ENCODE results near the gene RTL1. TPM values are rescaled to one million over a fixed set of nuclear protein-coding genes. Genes with fewer than 3 reads are reported as not detected.

Gene RTL1
- total RNA-seq, 4 donors from 2014 or later = not detected

DNA sequence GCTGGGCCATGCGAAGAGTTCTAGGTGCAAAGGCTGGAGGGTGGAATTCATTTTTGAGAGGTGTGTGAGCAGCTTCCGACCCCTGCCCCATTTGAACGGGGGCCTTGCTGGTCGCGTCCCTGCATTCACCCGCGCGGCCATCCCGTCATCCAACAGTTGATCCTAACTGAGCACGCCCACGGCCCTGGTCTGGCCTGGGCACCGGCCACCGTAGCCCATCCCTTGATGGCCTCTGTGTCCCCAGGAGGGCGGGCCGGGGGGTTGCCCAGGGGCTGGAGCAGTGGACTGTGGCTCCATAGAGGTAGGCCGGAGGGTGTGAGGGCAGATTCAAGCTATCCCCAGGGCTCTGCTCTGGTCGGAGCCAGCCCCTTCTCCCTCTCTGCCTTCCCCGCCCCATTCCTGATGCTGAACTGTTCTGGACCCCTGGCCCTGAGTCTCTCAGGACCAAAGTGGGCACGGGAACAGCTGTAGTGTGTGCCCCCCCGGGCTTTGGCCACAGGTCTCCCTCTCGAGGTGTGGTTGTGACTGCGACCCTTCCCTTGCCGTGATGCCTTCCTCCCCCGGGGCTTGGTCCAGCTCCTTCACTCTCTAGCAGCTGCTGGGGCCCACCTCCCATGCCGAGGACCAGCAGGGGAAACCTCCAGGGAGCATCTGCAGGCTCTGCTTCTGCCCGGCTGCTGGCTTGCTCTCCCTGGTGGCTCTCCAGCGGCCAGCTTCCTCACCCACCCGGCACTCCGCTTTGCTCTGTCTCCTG lies 68.6 kb downstream of the RTL1 start:
- intact Hi-C loops (cut with DNase I) = no loop called here
- H3K27me3 ChIP-seq = peaks cover 0 to 16% (median 0%) of the 10 kb centered on the region in 4 donors
- 87% methylated on average over 20 of the region's 29 CpGs for WGBS
- H3K27ac ChIP-seq (replicated peaks in 1 of 4) = no peak overlapping the region
- H3K4me1 ChIP-seq = peaks cover 0 to 7% (median 2%) of the 10 kb centered on the region in 4 donors
- no peaks in the 10 kb centered on the region for H3K9me3 ChIP-seq
- H3K36me3 ChIP-seq = no peaks in the 10 kb centered on the region
- no peak overlapping the region for H3K4me3 ChIP-seq
- DNase-seq (ENCODE audit: extremely low spot score) = no peak
- TF ChIP-seq POLR2AphosphoS5 (IDR thresholded peaks at IDR 0.05) (no peak), EP300 (IDR thresholded peaks at IDR 0.05) (no peak)

DNA sequence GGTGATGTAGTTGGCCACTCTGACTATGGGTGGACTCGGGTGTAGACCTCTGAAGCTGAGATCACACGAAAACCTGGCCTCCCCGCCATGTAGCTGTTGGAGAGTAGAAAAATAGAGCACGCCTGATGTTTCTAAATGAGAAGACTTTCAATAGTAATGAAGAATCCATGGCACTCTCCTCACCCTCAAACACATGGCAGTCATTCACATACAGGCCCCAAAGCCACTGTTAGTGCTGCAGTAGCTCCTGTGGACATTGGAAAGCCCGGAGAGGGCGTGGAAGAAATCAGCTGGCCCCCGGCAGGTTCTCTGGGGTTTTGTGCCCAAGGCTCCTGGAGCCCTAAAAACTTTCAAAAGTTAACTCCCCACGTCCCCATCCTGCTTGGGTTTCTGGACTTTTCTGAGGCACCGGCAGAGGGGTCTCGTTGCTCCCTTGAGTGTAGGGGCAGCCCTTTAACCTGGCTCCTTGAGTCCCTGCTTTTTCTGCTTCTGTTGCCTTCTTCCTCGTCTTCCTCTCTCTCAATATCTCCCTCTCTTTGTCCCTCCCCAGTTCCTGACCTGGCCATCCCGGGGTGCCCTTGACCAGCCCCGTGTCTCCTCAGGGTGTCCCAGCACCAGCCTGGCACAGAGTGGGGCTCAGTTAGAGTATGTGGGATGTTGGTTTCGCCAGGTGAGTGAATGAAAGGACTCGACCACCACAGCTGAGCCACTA lies 69.3 kb downstream of the RTL1 start:
- Histone ChIP-seq H3K4me1 (peaks cover 0 to 7% (median under 1%) of the 10 kb centered on the region in 4 donors), H3K27ac (replicated peaks in 1 of 4) (no peak overlapping the region), H3K9me3 (no peaks in the 10 kb centered on the region), H3K27me3 (peaks cover 0 to 19% (median 0%) of the 10 kb centered on the region in 4 donors), H3K4me3 (no peak overlapping the region), H3K36me3 (no peaks in the 10 kb centered on the region)
- intact Hi-C loops (cut with DNase I) = no loop called here
- TF ChIP-seq EP300 (IDR thresholded peaks at IDR 0.05) (no peak), POLR2A (IDR thresholded peaks at IDR 0.05; ENCODE audit: low read depth) (no peak), POLR2AphosphoS5 (IDR thresholded peaks at IDR 0.05) (no peak)
- 90% methylated on average over 15 of the region's 15 CpGs for WGBS
- no peak for DNase-seq (ENCODE audit: extremely low spot score)

DNA sequence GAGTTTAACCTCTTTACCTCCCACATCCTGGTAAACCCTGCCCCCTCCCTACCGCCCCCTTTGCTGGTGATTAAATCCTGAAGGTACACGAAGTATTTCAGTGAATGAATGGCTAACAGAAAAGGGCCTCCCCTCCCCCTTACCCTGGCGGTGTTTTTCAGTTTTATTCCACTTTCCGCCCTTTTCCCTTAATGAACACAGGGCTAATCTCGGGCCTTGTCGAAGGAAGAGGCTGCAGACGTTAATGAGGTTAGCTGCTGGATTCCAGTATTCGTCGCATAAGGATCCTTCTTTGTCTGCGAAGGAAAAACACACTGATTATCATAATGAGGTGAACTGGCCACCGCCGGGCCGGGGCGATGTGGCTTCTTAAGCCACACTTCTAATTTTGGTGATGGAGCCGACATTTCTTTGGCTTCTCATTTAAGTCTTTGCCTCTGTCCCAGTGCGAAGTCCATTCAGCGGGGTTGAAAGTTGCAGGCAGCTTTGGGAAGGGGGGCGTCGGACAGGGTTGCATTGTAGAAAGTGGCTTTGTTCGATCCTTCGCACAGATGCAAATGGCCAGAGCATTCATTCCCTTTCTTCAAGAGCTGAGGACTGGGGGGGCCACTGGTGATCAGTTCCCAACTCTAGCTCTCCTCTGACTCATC lies 71.1 kb downstream of the RTL1 start:
- H3K27ac ChIP-seq (replicated peaks in 1 of 4) = no peak overlapping the region
- intact Hi-C loops (cut with DNase I) = no loop called here
- WGBS = 84% methylated on average over 21 of the region's 21 CpGs

DNA sequence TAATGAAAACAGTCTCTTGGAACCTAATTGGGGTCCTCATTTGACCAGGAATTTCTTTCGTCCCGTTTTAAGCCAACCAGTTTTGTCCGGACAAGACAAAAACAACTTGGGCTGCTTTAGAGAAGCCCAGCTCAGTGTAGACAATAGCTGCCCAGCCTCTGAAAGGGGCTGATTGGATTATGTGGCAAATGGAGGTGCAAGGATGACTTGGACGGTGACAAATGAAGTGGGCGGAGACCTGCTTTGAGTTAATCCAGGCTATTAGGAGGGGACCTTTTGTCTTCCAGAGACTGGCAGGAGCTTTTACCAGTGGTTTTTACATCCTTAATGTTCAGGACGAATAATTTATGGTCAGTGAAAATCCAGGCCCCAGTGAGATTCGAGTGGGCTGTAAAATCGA lies 72.8 kb downstream of the RTL1 start:
- TF ChIP-seq, protein P1, sequence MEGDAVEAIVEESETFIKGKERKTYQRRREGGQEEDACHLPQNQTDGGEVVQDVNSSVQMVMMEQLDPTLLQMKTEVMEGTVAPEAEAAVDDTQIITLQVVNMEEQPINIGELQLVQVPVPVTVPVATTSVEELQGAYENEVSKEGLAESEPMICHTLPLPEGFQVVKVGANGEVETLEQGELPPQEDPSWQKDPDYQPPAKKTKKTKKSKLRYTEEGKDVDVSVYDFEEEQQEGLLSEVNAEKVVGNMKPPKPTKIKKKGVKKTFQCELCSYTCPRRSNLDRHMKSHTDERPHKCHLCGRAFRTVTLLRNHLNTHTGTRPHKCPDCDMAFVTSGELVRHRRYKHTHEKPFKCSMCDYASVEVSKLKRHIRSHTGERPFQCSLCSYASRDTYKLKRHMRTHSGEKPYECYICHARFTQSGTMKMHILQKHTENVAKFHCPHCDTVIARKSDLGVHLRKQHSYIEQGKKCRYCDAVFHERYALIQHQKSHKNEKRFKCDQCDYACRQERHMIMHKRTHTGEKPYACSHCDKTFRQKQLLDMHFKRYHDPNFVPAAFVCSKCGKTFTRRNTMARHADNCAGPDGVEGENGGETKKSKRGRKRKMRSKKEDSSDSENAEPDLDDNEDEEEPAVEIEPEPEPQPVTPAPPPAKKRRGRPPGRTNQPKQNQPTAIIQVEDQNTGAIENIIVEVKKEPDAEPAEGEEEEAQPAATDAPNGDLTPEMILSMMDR (IDR thresholded peaks at IDR 0.05) = no peak
- TF ChIP-seq EP300 (IDR thresholded peaks at IDR 0.05) = no peak
- no peak for TF ChIP-seq POLR2A (IDR thresholded peaks at IDR 0.05; ENCODE audit: low read depth)
- no peak for TF ChIP-seq POLR2AphosphoS5 (IDR thresholded peaks at IDR 0.05)
- intact Hi-C loops (cut with DNase I) = no loop called here
- WGBS = 87% methylated on average over 8 of the region's 8 CpGs
- Histone ChIP-seq H3K4me3 (no peak overlapping the region), H3K27ac (replicated peaks in 1 of 4) (no peak overlapping the region), H3K27me3 (peaks cover 0 to 49% (median 14%) of the 10 kb centered on the region in 4 donors), H3K4me1 (peaks cover 0 to 7% (median 0%) of the 10 kb centered on the region in 4 donors), H3K9me3 (peaks cover 0 to 14% (median 4%) of the 10 kb centered on the region in 4 donors), H3K36me3 (no peaks in the 10 kb centered on the region)
- no peak for DNase-seq (ENCODE audit: extremely low spot score)

More for the DNA sequence above, 71.1 kb downstream of the RTL1 start:
- peaks cover 0 to 37% (median 8%) of the 10 kb centered on the region in 4 donors for H3K27me3 ChIP-seq
- H3K4me1 ChIP-seq = peaks cover 0 to 7% (median 0%) of the 10 kb centered on the region in 4 donors
- H3K4me3 ChIP-seq = no peak overlapping the region
- no peak for TF ChIP-seq POLR2A (IDR thresholded peaks at IDR 0.05; ENCODE audit: low read depth)
- TF ChIP-seq, protein P1 (IDR thresholded peaks at IDR 0.05) = no peak
- no peak for TF ChIP-seq POLR2AphosphoS5 (IDR thresholded peaks at IDR 0.05)
- TF ChIP-seq EP300 (IDR thresholded peaks at IDR 0.05) = no peak
- peaks cover 0 to 11% (median 4%) of the 10 kb centered on the region in 4 donors for H3K9me3 ChIP-seq
- DNase-seq (ENCODE audit: extremely low spot score) = no peak
- H3K36me3 ChIP-seq = no peaks in the 10 kb centered on the region

Small RNA genes within 50 kb of the gene (small RNA-seq; reads per million reads assigned to genes)
- gene MIR127 (0 reads per million in 3 donors), gene MIR136 (0 reads per million in 3 donors), gene MIR337 (0 to 0.74 (median 0) reads per million in 3 donors), gene MIR370 (0.58 to 1.1 (median 0.68) reads per million in 3 donors), gene MIR431 (0 reads per million in 3 donors), gene MIR432 (0 reads per million in 3 donors), gene MIR433 (0 reads per million in 3 donors), gene MIR493 (0.42 to 3.0 (median 1.4) reads per million in 3 donors), gene RF02145 (0 reads per million in 3 donors), gene SNORD112 (0.37 to 1.7 (median 1.2) reads per million in 3 donors), gene SNORD113-1 (0 reads per million in 3 donors), gene SNORD113-2 (0 reads per million in 3 donors), gene SNORD113-3 (18.4 to 33.0 (median 19.6) reads per million in 3 donors), gene SNORD113-4 (6.3 to 8.7 (median 7.0) reads per million in 3 donors), gene SNORD113-5 (108 to 184 (median 110) reads per million in 3 donors), gene SNORD113-6 (139 to 188 (median 140) reads per million in 3 donors), gene SNORD113-7 (150 to 177 (median 172) reads per million in 3 donors), gene SNORD113-8 (4,352 to 6,041 (median 4,550) reads per million in 3 donors), gene SNORD113-9 (53.3 to 80.5 (median 70.3) reads per million in 3 donors), gene SNORD114-1 (457 to 608 (median 472) reads per million in 3 donors), gene SNORD114-2 (0 reads per million in 3 donors), gene SNORD114-3 (346 to 546 (median 378) reads per million in 3 donors)

Other genes starting within 250 kb of the RTL1 start
- under 1 TPM in 1 of 4 donors, not detected in 3; 0.33 TPM for gene DLK1, start 176.8 kb downstream of the RTL1 start, total RNA-seq
- gene MEG3, start 77.6 kb downstream of the RTL1 start, total RNA-seq = 10 to 100 TPM in 3 of 4 donors, 1 to 10 TPM in 1; 9.4 to 53.2 (median 22.1) TPM

Measured in esophagus muscularis mucosa (tissue), 4 donors.